HG03558 (cell line): ENCODE measurements around the gene ARMC10.
"Not testable (repeated sequence)": the region's sequence is repeated elsewhere in the genome, so short reads cannot be mapped to it uniquely, and the experiment has no call there.

ENCODE experiments used
- ATAC-seq: cut with Tn5 transposase; IDR thresholded peaks from one replicate; pipeline ENCODE4 v1.9.1; 2021; ENCODE audit warnings: moderate number of reproducible peaks; ENCODE audit not compliant: unreplicated experiment; ENCODE audit errors: extremely low read depth

Gene ARMC10

DNA sequence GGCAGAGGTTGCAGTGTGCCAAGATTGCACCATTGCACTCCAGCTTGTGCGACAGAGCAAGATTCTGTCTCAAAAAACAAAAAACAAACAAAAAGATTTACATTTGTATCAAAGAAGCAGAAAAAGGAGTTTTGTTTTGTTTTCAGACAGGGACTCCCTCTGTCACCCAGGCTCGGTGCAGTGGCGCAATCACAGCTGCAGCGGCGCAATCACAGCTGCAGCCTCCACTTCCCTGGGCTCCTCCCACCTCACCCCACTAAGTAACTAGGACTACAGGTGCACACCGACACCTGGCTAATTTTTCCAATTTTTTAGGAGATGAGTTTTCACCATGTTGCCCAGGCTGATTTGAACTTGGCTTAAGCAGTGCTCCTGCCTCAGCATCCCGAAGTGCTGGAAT is 1.8 kb downstream of the ARMC10 start:
- ATAC-seq = no peak

DNA sequence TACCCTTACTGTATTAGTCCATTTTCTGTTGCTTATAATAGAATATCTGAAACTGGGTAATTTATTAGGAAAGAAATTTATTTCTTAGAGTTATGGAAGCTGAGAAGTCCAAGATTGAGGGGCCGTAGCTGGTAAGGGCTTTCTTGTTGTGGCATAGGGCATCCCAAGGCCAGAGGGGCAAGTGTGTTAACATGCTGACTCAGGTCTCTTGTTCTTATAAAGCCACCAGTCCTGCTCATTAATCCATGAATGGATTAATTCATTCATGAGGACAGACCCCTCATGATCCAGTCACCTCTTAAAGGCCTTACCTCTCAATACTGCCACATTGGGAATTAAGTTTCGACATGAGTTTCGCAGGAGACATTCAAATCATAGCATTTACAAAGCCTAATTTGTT is 2.4 kb downstream of the ARMC10 start:
- ATAC-seq = no peak

- ATAC-seq = not testable (repeated sequence)
Measured at GRCh38 chr7:103078226-103078625, 3.3 kb downstream of the ARMC10 start.

DNA sequence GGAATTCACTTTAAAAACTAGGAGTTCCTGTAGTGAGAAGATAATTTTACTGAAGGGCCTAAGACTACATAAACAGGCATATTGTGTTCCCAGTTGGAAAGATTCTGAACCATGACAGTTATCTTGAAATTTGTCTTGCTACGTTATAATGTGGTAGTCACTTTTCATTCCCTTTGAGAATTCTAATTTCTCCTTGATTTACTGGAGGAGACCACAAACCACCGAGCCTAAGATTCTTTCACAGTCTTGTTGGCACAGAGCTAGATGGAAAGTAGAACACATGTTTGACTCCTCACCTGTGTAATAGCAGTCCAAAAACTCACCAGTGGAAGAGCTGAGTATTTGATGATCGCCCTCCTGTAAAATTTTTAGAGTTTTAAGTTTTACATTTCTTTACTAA is 4.9 kb downstream of the ARMC10 start:
- no peak for ATAC-seq

GRCh38 chr7:103080923-103081322 is 6.0 kb downstream of the ARMC10 start:
- no peak for ATAC-seq

- ATAC-seq = no peak
Measured at GRCh38 chr7:103082497-103082896, 7.6 kb downstream of the ARMC10 start.

- ATAC-seq = no peak
Measured at GRCh38 chr7:103083210-103083609, 8.3 kb downstream of the ARMC10 start.

- not testable (repeated sequence) for ATAC-seq
Measured at GRCh38 chr7:103092321-103092720, 17.4 kb downstream of the ARMC10 start.

- ATAC-seq = no peak
Measured at GRCh38 chr7:103093429-103093828, 18.5 kb downstream of the ARMC10 start.

- ATAC-seq = no peak
Measured at GRCh38 chr7:103094102-103094501, 19.2 kb downstream of the ARMC10 start.

- not testable (repeated sequence) for ATAC-seq
Measured at GRCh38 chr7:103095558-103095957, 20.6 kb downstream of the ARMC10 start.

DNA sequence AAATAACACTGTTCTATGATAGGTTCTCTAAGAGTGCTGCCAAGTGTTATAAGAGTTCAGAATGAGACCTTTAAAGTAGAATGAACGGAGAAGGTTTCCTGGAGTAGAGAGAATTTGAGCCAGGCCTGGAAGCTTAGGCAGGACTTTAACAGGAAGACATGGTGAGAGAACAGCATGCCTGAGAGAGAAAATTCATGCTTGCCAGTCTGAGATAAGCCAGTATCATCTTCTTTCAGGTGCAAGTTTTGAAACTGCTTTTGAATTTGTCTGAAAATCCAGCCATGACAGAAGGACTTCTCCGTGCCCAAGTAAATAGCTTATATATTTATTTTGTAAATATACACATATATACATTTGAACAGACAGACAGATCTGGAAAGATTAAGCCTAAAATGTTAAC is 22.1 kb downstream of the ARMC10 start:
- ATAC-seq = no peak

DNA sequence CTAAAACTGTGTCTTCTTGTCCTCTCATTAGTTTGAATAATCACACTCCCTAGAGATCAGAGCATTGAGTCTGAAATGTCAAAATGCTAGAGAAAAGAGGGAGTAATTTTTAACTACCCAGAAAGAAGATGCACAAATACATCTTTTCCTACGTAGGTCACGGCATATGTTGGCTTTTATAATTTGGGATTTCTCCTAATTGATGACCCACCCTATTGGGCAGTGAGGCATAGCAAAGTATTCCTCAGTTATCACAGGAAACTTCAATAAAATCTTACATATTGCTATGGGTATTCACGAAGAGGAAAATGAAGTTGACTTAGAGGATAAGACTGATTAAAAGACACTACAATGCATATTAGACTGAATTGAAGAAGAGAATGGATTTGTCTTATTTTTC is 25.4 kb downstream of the ARMC10 start:
- ATAC-seq = no peak

DNA sequence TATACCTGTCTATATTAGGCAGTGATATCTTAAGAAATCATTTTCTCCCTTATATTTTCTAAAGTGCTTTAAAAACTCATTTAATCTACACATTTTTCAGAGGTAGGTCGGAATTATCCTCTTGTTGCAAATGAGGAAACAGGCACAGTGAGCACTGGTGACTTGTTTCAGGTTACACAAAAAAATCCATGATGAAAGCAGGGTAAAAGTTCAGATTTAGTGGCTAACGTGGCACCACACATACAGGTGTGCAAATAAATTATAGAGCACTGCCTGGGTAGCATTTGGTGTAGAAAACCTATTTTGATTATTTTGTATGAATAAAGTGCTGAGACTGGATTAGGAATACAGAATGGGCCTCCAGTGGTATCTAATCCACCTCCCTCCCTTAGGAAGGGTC is 26.6 kb downstream of the ARMC10 start:
- no peak for ATAC-seq

DNA sequence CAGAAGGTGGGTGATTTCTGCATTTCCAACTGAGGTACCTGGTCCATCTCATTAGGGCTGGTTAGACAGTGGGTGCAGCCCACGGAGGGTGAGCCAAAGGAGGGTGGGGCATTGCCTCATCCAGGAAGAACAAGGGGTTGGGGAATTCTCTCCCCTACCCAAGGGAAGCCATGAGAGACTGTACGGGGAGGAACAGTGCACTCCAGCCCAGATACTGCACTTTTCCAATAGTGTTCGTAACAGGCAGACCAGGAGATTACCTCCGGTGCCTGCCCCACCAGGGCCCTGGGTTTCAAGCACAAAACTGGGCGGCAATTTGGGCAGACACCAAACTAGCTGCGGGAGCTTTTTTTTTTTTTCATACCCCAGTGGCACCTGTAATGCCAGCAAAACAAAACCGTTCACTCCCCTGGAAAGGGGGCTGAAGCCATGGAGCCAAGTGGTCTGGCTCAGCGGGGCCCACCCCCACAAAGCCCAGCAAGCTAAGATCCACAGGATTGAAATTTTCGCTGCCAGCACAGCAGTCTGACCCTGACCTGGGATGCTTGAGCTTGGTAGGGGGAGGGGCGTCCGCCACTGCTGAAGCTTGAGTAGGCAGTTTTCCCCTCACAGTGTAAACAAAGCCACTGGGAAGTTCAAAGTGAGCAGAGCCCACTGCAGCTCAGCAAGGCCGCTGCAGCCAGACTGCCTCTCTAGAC is 31.2 kb downstream of the ARMC10 start:
- no peak for ATAC-seq

DNA sequence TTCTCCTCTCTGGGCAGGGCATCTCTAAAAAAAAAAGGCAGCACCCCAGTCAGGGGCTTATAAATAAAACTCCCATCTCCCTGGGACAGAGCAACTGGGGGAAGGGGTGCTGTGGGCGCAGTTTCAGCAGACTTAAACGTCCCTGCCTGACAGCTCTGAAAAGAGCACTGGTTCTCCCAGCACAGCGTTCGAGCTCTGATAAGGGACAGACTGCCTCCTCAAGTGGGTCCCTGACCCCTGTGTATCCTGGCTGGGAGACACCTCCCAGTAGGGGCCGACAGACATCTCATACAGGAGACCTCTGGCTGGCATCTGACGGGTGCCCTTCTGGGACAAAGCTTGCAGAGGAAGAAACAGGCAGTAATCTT is 31.7 kb downstream of the ARMC10 start:
- not testable (repeated sequence) for ATAC-seq

DNA sequence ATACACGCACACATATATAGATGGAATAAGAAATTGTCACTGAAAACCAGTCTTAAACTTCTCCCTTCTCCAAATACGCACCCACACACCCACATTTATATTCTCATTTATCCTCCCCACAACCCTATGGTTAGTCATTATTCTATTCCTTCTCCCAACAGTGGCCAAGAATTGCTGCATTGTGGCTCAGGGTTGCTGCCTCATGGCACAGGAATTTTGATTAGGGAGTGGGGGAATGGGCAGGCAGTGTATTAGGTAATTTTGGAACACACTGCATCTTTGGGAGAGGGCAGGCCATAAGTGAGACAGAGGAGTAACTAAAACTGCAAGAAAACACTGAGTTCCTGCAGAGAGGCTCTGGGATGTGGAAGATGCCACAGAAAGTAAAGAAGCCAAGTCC is 38.2 kb downstream of the ARMC10 start:
- ATAC-seq = no peak

GRCh38 chr7:103114576-103115008 is 39.7 kb downstream of the ARMC10 start:
- no peak for ATAC-seq

DNA sequence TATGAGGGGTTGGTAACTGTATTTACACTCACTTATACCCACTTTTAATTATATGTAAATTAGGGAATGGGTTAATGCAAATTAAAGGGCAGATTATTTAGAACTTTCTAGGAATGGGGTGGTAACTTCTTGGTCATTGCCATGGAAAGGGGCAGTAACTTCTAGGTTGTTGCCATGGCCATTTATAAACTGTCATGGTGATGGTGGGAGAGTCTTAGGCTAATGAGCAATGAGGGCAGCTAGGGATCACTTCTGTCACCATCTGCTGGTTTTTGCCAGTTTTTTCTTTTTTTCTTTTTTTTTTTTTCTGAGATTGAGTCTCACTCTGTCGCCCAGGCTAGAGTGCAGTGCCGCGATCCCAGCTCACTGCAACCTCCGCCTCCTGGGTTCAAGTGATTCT is 40.8 kb downstream of the ARMC10 start:
- ATAC-seq = no peak

DNA sequence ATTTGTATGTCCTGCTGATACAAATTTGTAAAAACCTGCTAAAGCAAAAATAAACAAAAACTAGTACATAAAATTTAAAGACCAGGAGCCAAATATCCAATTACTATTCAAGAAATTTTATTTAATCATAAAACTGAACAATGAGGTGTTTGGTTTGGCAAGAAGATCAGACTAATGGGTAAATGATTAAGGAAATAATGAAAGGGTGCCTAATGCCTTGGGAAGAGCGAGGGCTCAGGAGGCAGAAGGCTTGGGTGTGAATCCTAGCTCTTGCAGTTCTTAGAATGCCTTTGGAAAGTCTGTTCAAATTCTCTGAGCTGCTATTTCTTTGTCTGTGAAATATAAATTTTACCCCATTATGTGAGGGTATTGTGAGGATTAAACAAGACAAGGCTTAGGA is 41.6 kb downstream of the ARMC10 start:
- ATAC-seq = no peak

DNA sequence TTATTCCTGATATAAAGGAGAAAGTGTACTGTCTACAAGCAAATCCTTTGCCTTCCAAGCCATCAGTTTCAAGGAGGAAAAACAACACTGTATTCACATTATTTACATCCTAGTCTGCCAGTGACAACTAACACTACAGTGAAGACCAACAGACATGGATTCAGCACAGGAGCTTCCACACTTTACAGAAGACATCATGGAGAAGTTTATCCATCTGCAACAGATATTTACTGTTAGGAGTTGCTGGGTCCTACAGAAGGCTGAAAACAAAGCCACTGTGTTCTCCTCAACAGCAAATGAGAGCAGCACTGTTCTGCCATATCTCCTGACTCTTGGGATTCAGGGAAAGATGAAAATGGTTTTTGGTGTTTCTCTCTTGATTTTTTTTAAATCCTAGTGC is 42.1 kb downstream of the ARMC10 start:
- no peak for ATAC-seq

DNA sequence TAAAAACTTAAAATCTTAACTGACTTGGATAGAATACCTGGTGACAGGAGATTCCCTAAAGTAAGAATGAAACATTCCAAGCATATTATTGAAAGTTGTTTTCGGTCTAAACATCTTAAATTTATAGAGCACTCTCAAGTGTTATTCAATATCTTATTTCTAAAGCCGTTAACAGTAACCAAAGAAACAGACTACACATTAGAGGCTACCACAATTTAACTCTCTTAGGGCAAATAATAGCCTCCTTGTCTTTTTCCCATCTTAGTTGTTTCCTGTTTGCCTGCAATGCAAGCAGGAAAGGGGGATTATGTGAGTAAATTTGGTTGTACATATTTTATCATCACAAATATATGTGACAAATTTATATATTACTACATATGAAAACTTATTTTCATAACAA is 42.5 kb downstream of the ARMC10 start:
- no peak for ATAC-seq
